Measurements from ENCODE around the gene SLC25A33.

DNA sequence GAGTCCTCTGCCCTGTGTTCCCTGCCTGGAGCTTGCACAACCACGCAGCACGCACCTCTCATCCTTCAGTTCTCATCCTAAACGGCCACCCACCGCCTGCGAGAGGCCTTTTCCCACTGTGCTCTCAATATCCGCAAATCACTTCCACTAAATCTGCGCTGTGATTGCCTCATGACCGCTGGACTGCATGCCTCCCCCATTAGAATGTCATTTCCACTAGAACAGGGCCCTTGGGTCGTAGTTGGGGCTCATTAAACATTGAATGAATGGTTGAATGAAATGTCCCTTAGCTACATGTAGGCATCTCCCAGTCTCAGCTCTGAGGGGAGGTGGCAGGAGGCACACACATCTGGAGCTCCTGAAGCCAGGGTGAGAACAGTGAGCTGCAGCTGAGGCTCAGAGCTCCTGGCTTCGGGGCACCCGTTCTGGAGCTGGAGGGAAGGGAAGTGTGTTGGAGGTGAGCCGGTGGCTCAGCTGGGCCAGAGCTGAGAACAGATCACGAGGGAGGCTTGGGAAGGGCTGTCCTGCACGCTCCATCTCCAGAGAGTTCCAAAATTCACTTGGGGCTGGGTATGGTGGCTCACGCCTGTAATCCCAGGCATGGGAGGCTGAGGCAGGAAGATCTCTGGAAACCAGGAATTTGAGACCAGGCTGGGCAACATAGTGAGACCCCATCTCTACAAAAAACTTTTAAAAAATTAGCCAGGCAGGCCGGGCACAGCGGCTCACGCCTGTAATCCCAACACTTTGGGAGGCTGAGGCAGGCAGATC lies 79.8 kb downstream of the SLC25A33 start:
- TF ChIP-seq EZH2 (IDR thresholded peaks at IDR 0.05) (no peak), POLR2AphosphoS5 (IDR thresholded peaks at IDR 0.05; ENCODE audit: borderline replicate concordance, low read depth, low read length) (no peak)
